NOMO-1 (cell line): Measurements from ENCODE around the gene CHRM1.
"Not testable (repeated sequence)": the region's sequence is repeated elsewhere in the genome, so short reads cannot be mapped to it uniquely, and the experiment has no call there.

Experiments
- DNase-seq, 2 experiments: peaks; one replicate each; lab custom pipeline; 2025; ENCODE audit not compliant: unreplicated experiment in 2 of 2; lab: John Stamatoyannopoulos, UW

CHRM1 gene

GRCh38 chr11:62879235-62879978, 41.8 kb downstream of the CHRM1 start:
- no peak for DNase-seq

- no peak for DNase-seq
Observed at GRCh38 chr11:62876712-62877111, 44.5 kb downstream of the CHRM1 start.

- no peak for DNase-seq
Observed at GRCh38 chr11:62875698-62876478, 45.3 kb downstream of the CHRM1 start.

DNA sequence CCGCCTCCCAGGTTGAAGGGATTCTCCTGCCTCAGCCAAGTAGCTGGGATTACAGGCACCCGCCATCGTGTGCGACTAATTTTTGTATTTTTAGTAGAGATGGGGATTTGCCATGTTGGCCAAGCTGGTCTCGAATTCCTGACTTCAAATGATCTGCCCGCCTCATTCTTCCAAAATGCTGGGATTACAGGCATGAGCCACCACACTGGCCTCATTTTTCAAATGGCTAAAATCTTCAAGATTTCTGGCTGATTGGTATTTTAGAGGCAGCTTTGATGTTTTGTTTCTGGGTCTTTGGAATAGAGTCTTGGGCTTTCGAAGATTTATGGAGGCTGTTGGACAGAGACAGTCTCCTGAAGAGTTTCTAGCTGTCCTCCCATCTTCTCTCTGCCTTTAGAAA, 46.3 kb downstream of the CHRM1 start:
- no peak for DNase-seq

GRCh38 chr11:62865635-62866034, 55.5 kb downstream of the CHRM1 start:
- DNase-seq: no peak

- no peak for DNase-seq
Observed at GRCh38 chr11:62863687-62864335, 57.4 kb downstream of the CHRM1 start.

DNA sequence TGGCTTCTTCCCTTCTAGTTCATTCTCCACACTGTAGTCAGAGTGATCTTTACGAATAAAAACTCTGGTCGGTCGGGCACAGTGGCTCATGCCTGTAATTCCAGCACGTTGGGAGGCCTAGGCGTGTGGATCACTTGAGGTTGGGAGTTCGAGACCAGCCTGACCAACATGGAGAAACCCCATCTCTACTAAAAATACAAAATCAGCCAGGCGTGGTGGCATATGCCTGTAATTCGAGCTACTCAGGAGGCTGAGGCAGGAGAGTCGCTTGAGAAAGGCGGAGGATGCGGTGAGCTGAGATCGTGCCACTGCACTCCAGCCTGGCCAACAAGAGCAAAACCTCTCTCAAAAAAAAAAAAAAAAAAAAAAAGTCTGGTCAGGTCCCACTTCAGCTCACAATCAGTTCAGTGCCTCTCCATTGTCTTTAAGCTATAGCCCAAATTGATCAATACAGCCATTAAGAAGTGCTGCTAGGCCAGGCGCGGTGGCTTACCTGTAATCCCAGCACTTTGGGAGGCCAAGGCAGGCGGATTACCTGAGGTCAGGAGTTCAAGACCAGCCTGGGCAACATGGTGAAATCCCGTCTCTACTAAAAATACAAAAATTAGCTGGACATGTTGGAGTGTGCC, 59.5 kb downstream of the CHRM1 start:
- DNase-seq: not testable (repeated sequence)

- no peak for DNase-seq
Observed at GRCh38 chr11:62860835-62861563, 60.2 kb downstream of the CHRM1 start.

DNA sequence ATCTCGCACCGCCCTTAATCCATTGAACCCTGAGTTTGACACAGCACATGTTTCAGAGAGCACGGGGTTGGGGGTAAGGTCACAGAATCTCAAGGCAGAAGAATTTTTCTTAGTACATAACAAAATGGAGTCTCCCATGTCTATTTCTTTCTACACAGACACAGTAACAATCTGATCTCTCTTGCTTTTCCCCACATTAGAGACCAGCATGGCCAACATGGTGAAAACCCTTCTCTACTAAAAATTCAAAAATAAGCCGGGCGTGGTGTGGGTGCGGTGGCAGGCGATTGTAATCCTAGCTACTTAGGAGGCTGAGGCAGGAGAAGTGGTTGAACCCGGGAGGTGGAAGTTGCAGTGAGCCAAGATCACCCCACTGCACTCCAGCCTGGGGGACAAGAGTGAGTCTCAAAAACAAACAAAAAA, 61.9 kb downstream of the CHRM1 start:
- DNase-seq: not testable (repeated sequence)
